Epidermal melanocyte (primary cell): ENCODE measurements around the gene C1orf159.
"Not testable (repeated sequence)": the region's sequence is repeated elsewhere in the genome, so short reads cannot be mapped to it uniquely, and the experiment has no call there.

Experiments used
- DNase-seq: peaks from one replicate; pipeline ENCODE4 v3.0.0; 2011; ENCODE audit warnings: low spot score; ENCODE audit not compliant: insufficient read length

The C1orf159 gene

GRCh38 chr1:1150100-1150499, 34.2 kb upstream of the C1orf159 start:
- no peak for DNase-seq

- DNase-seq, result no peak
Measured at GRCh38 chr1:1149416-1149815, 33.5 kb upstream of the C1orf159 start.

DNA sequence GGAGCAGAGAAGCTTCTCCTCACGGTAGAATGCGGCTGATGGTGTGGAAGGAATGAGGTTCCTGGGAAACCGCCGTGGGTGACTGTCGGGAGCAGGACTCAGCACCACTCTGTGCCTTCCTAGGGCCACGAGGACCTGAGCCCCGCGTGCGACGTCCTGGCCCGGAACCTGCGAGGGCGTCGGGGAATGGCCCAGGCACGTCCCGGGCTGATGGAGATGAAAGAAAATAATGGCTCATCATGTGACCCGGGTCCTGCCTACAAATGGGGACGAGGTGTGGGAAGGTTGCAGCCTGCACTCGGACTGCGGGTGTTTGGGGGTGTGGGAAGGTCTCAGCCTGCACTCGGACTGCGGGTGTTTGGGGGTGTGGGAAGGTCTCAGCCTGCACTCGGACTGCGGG, 32.7 kb upstream of the C1orf159 start:
- DNase-seq, result no peak

DNA sequence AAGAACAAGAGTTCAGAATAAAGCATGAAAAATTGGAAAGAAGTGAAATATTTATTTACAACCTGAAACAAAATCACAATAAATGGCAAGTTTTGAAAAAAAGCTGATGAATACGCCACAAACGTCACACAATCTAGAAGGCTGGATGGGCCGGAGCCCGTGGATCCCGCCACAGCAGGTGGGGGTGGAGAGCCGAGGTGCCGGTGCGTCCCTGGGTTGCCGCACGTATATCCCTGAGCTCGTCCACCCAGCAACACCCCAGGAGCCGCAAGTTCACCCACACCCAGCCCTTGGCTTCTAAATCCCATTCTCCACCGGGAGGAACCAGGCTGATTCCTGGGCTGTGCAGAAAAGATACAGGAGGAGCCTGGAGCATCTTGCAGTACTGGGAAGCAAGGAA, 32.2 kb upstream of the C1orf159 start:
- DNase-seq, result no peak

DNA sequence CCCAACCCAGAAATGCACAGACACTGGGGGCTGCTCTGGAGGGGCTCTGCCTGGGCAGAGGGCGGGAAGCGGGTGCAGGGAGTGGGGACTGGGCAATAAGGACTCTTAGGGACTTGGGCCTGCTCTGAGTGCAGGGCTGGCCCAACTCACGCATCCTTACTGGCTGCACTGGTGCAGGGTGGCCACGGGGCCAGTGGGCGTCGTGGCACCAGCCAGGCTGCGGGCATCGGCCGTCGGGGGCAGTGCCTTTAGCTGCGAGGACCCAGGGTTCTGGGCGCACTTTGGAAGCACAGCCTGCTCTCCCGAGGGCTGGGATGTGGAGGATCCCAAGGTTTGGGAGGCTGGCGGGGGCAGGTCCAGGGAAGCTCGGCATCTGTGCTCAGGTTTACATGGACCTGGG, 30.7 kb upstream of the C1orf159 start:
- DNase-seq, result no peak

GRCh38 chr1:1146026-1146425, 30.1 kb upstream of the C1orf159 start:
- no peak for DNase-seq

GRCh38 chr1:1145547-1145914, 29.6 kb upstream of the C1orf159 start:
- no peak for DNase-seq

GRCh38 chr1:1144843-1145546, 29.1 kb upstream of the C1orf159 start:
- DNase-seq, result no peak

- DNase-seq, result no peak
Measured at GRCh38 chr1:1144122-1144842, 28.4 kb upstream of the C1orf159 start.

- no peak for DNase-seq
Measured at GRCh38 chr1:1143636-1144035, 27.7 kb upstream of the C1orf159 start.

- DNase-seq, result no peak
Measured at GRCh38 chr1:1142844-1143243, 27.0 kb upstream of the C1orf159 start.

DNA sequence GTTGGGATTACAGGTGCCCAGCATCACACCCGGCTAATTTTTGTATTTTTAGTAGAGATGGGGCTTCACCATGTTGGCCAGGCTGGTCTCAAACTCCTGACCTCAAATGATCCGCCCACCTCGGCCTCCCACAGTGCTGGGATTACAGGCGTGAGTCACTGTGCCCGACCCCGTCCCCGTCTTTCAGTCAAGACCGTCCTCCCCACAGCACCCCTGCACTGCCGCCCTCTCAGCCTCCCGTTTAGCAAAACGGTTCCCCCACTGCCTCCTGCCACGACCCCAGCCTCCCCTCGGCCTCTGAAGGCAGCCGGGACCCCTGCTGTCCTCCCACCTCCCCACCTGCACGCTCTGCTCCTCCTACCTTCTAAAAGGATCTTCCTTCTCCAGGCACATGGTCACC, 26.5 kb upstream of the C1orf159 start:
- not testable (repeated sequence) for DNase-seq

GRCh38 chr1:1141911-1142250, 26.0 kb upstream of the C1orf159 start:
- DNase-seq, result no peak

- no peak for DNase-seq
Measured at GRCh38 chr1:1141244-1141910, 25.5 kb upstream of the C1orf159 start.

GRCh38 chr1:1140673-1141072, 24.8 kb upstream of the C1orf159 start:
- DNase-seq, result no peak

GRCh38 chr1:1137256-1138045, 21.6 kb upstream of the C1orf159 start:
- DNase-seq, result no peak

GRCh38 chr1:1136547-1137230, 20.8 kb upstream of the C1orf159 start:
- no peak for DNase-seq

DNA sequence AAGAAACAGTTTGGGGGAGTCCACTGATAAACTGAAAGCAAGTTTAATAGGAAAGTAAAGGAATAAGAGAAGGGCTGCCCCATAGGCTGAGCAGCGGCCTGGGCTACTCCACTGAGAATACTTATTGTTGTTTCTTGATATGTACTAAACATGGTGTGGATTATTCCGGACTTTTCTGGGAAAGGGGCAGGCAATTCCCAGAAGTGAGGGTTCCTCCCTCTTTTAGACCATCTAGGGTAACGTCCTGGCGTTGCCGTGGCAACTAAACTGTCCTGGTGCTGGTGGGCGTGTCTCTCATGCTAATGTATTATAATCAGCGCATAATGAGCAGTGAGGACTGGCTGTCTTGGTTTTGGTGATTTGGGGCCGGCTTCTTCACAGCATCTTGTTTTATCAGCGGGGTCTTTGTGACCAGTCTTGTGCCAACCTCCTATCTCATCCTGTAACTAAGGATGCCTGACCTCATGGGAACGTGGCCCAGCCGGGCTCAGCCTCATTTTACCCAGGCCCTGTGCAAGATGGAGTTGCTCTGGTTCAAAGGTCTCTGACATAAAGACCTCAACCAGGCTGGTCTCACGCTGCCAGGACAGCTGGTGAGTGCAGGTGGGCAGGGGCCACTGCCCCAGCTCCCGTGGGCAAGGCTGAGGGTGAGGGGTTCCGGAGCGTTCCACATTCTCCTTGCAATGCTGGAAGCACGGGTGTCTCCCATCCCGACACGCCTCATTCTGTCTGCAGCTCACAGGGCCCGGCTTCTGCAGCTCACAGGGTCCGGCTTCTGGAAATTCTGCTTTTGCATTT, 19.6 kb upstream of the C1orf159 start:
- no peak for DNase-seq

DNA sequence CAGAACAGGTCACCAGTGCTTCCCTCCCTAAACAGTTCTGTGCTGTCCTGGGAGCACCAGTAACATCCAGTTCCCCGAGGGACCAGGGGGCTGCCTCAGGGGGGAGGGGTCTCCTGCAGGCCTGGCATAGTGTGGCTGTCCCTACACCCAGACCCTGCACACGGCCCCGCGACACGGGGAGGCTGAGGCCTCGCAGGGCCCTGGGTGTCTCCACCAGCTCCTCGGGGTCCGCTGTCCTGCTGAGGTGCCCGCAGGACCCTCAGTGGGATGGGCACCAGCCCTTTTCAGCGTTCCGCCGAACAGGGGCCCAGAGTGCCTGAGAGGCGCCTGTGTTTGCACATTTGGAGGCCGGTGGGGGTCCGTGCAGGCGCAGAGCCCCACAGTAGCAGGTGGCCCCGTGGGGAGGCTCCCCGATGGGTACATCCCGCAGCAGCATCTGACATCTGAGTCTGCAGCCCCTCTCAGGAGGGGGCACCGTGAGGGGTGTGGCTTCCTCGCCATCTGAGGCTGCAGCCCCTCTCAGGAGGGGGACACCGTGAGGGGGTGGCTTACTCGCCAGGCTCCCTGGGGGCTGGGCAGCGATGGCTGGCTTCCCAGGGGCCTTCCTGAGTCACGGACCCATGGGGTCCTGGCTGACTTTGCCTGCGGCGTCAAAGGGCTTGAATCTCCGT, 18.5 kb upstream of the C1orf159 start:
- DNase-seq, result no peak
